COLO829 (cell line): ENCODE measurements around the gene SHC4.
"Not testable (repeated sequence)": the region's sequence is repeated elsewhere in the genome, so short reads cannot be mapped to it uniquely, and the experiment has no call there.

Experiments
- DNase-seq: peaks from one replicate; pipeline ENCODE4 v3.0.0; 2012; ENCODE audit warnings: low spot score

SHC4 gene

DNA sequence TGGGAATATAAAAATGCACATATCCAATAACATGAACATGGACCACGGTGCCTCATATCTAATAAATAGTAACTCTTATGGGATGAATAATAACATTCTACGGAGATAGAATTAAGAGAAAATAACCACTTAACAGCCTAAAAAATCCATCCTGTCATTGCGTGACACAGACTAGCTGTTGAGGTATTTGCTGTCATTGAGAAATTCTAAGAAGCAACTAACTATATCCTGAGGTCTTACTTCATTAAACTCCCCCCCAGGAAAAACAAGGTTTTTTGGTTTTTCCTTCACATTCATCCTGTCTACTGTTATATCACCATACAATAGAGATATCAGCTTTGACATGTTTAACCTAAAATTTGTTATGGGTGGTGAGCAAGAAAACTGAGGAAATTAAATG, 167.2 kb downstream of the SHC4 start:
- no peak for DNase-seq

GRCh38 chr15:48795901-48796300, 167.8 kb downstream of the SHC4 start:
- DNase-seq = no peak

GRCh38 chr15:48794697-48795134, 169.0 kb downstream of the SHC4 start:
- no peak for DNase-seq

- DNase-seq = no peak
Observed at GRCh38 chr15:48792408-48792807, 171.3 kb downstream of the SHC4 start.

GRCh38 chr15:48790466-48791115, 173.1 kb downstream of the SHC4 start:
- DNase-seq = not testable (repeated sequence)

DNA sequence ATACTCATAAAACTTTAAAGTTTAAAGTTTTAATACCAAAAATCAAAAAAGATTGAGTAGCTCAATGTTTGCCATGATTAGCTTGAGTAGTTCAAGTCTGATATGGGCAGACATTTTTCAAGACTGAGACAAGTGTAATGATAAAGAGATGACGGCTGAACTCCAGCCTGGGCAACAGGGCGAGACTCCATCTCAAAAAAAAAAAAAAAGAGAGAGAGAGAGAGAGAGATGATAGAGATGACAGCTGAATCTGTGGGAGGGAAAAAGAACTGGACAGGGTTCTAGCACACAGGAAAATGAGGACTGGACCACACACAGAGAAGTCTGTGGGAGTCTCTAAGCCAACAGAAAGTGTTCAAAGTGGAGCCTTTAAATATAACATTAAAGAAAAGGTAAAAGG, 178.0 kb downstream of the SHC4 start:
- DNase-seq = no peak

DNA sequence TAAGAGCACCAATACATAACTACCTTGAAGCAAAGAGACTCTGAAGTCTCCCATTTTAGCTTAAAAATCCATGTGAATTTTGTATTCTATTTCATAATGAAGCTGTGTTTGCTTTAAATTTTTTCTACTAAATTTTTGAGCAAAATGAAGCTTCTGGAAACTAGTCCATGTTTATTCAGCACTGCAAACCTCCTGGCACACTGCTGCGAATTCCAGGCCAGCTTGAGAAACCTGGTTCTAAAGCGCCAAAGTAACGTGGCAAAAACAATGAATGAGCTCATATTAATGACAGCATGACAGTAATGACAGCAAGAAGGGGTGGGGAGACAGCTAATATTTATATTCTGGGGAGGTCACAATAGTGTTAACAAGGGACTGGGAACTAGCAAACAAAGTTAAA, 178.5 kb downstream of the SHC4 start:
- DNase-seq = no peak

DNA sequence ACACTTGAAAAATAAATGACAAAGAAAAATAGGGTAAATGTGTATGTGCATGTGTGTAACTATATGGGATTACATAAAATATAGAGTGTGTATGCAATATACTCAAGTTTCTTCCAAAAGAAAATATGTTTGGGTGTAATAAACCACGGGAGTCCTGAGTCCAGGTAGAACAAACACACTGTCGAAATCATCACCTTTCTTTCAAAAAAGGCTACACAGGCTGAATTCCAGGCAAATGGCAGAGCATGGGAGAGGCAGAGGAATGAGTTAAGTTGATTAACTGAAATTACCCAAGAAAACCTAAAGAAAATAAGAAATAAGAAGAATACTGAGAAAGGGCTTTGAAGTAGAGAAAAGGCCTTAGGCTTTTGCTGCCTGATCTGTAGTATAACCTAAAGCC, 179.0 kb downstream of the SHC4 start:
- no peak for DNase-seq

DNA sequence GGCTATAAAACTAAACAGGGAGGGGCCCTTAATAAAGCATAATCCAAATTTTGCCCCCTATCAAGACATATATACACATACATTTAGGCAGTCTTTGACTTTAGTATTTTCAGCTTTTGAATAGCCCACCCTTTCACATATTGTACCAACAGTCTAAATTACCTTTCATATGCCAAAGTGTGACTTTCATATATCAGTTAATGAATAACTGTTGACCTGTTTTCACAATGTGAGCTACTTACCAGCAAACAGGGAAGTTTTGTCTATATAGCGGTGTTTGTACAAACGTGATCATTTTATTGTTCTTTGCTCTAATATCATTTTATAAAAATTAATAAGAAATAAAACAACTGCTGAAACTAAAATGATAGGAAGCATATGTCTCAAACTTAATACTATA, 180.8 kb downstream of the SHC4 start:
- DNase-seq = no peak

GRCh38 chr15:48781481-48782081, 182.1 kb downstream of the SHC4 start:
- no peak for DNase-seq

DNA sequence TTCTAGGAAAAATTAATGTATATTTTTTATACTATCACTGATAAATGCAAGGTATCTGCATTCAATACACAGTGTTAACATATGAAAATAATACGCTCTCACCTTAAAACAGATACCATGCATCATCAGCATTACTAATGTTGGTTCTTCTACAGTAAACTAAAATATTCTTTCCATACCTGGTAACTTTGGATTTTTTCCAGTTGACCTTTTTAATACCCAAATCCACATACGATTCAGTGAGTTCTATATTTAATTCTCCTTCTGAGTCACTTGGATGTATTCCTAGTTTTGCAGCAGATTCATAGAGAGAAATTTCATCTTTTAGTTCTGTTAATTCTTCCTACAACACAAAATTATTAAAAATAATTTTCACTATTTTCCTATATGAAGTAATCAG, 182.7 kb downstream of the SHC4 start:
- no peak for DNase-seq

- DNase-seq = no peak
Observed at GRCh38 chr15:48778331-48778730, 185.4 kb downstream of the SHC4 start.

DNA sequence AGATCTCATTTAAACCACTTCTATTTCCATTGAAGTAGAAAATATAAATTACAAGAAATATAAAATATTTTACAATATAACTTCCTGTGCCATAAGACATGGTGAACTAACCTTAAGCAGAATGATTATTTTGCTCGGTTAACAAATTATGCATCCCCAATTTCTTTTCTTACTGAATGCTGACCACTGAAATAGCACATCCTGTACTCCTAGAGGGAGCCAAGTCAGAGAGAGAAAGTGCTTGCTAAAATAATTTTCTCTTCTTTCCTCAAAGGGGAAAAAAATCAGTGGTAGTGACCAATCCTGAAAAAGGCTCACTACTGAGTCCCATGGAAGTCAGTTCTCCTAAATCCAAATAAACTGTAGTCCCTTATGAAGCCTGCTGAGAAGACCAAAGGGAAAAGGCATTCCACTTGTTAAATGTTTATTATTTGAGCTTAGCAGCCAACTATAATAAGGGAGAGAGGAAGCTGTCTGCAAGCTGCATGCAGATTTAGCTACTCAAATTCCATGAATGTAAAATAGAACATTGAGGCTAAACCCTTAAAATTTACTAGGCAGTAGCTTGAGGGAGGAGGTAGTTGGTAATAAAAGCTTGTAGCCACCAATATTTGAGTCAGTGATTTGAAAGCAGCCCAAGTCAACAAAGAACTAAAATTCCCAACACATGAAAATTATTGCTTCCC, 185.9 kb downstream of the SHC4 start:
- no peak for DNase-seq

GRCh38 chr15:48775546-48775945, 188.2 kb downstream of the SHC4 start:
- DNase-seq = no peak

DNA sequence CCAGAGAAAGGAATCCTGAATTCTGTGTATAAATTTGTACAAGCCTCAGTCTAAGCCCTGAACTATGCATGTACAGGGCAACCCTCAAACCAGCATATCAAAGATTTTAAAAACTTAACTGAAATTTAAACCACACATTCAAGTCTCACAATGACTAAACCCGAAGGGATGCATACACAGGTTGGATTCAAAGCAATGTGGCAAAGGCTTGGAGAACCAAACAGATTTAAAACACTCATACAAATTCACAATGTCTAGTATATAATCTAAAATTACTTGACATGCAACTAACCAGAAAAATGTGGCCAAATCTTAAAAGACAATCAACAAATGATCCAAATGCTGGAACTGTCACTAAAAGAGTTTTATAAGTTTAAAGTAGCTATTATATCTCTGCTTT, 189.2 kb downstream of the SHC4 start:
- no peak for DNase-seq
